GM18858 (cell line): Measurements from ENCODE around the gene IKBKE.

Experiments
- ATAC-seq: cut with Tn5 transposase; IDR thresholded peaks from one replicate; pipeline ENCODE4 v1.9.1; 2021; ENCODE audit not compliant: unreplicated experiment

Gene IKBKE

GRCh38 chr1:206538901-206539640 lies 68.8 kb downstream of the IKBKE start:
- no peak for ATAC-seq

GRCh38 chr1:206540044-206540780 lies 69.9 kb downstream of the IKBKE start:
- ATAC-seq: no peak

- ATAC-seq: no peak
These were observed 71.1 kb downstream of the IKBKE start for GRCh38 chr1:206541236-206541833.

GRCh38 chr1:206544562-206545257 lies 74.4 kb downstream of the IKBKE start:
- no peak for ATAC-seq

- no peak for ATAC-seq
These were observed 75.1 kb downstream of the IKBKE start for GRCh38 chr1:206545351-206545750.
